Peyer's patch (tissue), 4 donors: ENCODE data around the gene SERTM1.

Experiments used
- POLR2A ChIP-seq, 2 donors: fragments of 450-650 bp; IDR thresholded peaks; one replicate each; pipeline ENCODE4 v1.5.1; 2017; ENCODE audit warnings: antibody characterized with exemption in 2 of 2, mild to moderate bottlenecking in 2 of 2, moderate library complexity in 2 of 2
- TF ChIP-seq, protein P1 (sequence below), 6 experiments: fragments of 450-650 bp in 4 of 6; fragments of 200-600 bp in 2 of 6; sonication (generic) in 1 of 6; IDR thresholded peaks; one replicate each; pipeline ENCODE4 v1.5.1; 2017 to 2019; ENCODE audit warnings: antibody characterized with exemption in 6 of 6, mild to moderate bottlenecking in 3 of 6, moderate library complexity in 1 of 6

DNA sequence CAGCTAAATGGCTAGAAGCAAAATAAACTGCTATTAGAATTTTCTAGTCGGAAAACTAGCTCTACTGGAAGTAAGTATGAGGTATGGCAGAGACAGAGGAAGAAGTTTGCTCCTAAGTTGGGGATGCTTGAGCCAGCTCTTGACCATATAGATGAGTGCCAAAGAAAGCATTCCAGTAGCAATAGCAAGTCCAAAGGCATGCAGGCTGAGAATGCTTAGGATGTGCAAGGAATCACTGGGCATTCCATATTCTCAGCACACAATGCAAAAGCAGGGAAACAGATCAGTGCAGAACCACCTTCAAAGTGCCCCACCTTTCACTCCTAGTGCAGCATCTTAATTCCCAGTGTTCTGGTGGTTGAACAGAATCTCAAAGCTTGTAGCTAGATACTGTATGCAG is 32.9 kb downstream of the SERTM1 start:
- TF ChIP-seq, protein P1, sequence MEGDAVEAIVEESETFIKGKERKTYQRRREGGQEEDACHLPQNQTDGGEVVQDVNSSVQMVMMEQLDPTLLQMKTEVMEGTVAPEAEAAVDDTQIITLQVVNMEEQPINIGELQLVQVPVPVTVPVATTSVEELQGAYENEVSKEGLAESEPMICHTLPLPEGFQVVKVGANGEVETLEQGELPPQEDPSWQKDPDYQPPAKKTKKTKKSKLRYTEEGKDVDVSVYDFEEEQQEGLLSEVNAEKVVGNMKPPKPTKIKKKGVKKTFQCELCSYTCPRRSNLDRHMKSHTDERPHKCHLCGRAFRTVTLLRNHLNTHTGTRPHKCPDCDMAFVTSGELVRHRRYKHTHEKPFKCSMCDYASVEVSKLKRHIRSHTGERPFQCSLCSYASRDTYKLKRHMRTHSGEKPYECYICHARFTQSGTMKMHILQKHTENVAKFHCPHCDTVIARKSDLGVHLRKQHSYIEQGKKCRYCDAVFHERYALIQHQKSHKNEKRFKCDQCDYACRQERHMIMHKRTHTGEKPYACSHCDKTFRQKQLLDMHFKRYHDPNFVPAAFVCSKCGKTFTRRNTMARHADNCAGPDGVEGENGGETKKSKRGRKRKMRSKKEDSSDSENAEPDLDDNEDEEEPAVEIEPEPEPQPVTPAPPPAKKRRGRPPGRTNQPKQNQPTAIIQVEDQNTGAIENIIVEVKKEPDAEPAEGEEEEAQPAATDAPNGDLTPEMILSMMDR (IDR thresholded peaks at IDR 0.05): no peak
- no peak for TF ChIP-seq POLR2A (IDR thresholded peaks at IDR 0.05)
